ENCODE data around the gene CLCN6. TPM values are rescaled to one million over a fixed set of nuclear protein-coding genes. Genes with fewer than 3 reads are reported as not detected.
A peak's percentile ranks its signal among the peaks of the same experiment; 100 is the strongest.

CLCN6 gene
- polyA plus RNA-seq, 4 donors, result 9.2 to 20.9 (median 12.1) TPM

- H3K36me3 ChIP-seq (ENCODE audit: control insufficient read depth in 3 of 3, insufficient read depth in 2 of 3, low read depth in 1 of 3, low read length in 3 of 3), result peaks cover 0 to 8% (median 0%) of the 10 kb centered on the region in 3 donors
- no peak overlapping the region for H3K4me3 ChIP-seq (ENCODE audit: low read depth in 1 of 3, low read length in 3 of 3)
- H3K4me1 ChIP-seq (ENCODE audit: control insufficient read depth in 3 of 3, insufficient read depth in 2 of 3, low read depth in 1 of 3, low read length in 2 of 3), result peaks cover 0 to 24% (median 5%) of the 10 kb centered on the region in 3 donors
- DNase-seq (no peak), FAIRE-seq (no peak)
- H3K9me3 ChIP-seq (ENCODE audit: control insufficient read depth in 2 of 2, insufficient read depth in 1 of 2, low read depth in 1 of 2, low read length in 1 of 2), result no peaks in the 10 kb centered on the region
- no peaks in the 10 kb centered on the region for H3K27me3 ChIP-seq (ENCODE audit: control insufficient read depth in 3 of 3, insufficient read depth in 3 of 3, low read length in 3 of 3)
- WGBS, 3 donors, result 79 to 85% (median 82%) methylated on average over 6 of the region's 6 CpGs
- H3K27ac ChIP-seq (ENCODE audit: low read depth in 1 of 3, low read length in 2 of 3), result no peak overlapping the region
These were observed 22.4 kb upstream of the CLCN6 start for GRCh38 chr1:11783556-11783955.

- H3K36me3 ChIP-seq (ENCODE audit: control insufficient read depth in 3 of 3, insufficient read depth in 2 of 3, low read depth in 1 of 3, low read length in 3 of 3), result peaks cover 0 to 17% (median 0%) of the 10 kb centered on the region in 3 donors
- FAIRE-seq, result no peak
- H3K27ac ChIP-seq (ENCODE audit: low read depth in 1 of 3, low read length in 2 of 3), result peak overlapping the region in 1 of 3 donors; percentile 38
These were observed 21.6 kb upstream of the CLCN6 start for GRCh38 chr1:11784256-11784992.

GRCh38 chr1:11784993-11785769, 20.8 kb upstream of the CLCN6 start:
- peak overlapping the region in 1 of 3 donors; percentile 25 for H3K4me3 ChIP-seq (ENCODE audit: low read depth in 1 of 3, low read length in 3 of 3)
- no peak for FAIRE-seq
- DNase-seq, result peak; percentile 60 to 67
- H3K27me3 ChIP-seq (ENCODE audit: control insufficient read depth in 3 of 3, insufficient read depth in 3 of 3, low read length in 3 of 3), result no peaks in the 10 kb centered on the region
- WGBS, 3 donors, result 4 to 10% (median 8%) methylated on average over 21 to 30 of the region's 30 CpGs
- H3K9me3 ChIP-seq (ENCODE audit: control insufficient read depth in 2 of 2, insufficient read depth in 1 of 2, low read depth in 1 of 2, low read length in 1 of 2), result no peaks in the 10 kb centered on the region
- peaks cover 0 to 24% (median 0%) of the 10 kb centered on the region in 3 donors for H3K36me3 ChIP-seq (ENCODE audit: control insufficient read depth in 3 of 3, insufficient read depth in 2 of 3, low read depth in 1 of 3, low read length in 3 of 3)
- peaks cover 0 to 26% (median 10%) of the 10 kb centered on the region in 3 donors for H3K4me1 ChIP-seq (ENCODE audit: control insufficient read depth in 3 of 3, insufficient read depth in 2 of 3, low read depth in 1 of 3, low read length in 2 of 3)
- peak overlapping the region in 1 of 3 donors; percentile 38 for H3K27ac ChIP-seq (ENCODE audit: low read depth in 1 of 3, low read length in 2 of 3)

More at GRCh38 chr1:11784256-11784992, 21.6 kb upstream of the CLCN6 start:
- no peak for DNase-seq
- Histone ChIP-seq H3K9me3 (ENCODE audit: control insufficient read depth in 2 of 2, insufficient read depth in 1 of 2, low read depth in 1 of 2, low read length in 1 of 2) (no peaks in the 10 kb centered on the region), H3K27me3 (ENCODE audit: control insufficient read depth in 3 of 3, insufficient read depth in 3 of 3, low read length in 3 of 3) (no peaks in the 10 kb centered on the region), H3K4me3 (ENCODE audit: low read depth in 1 of 3, low read length in 3 of 3) (peak overlapping the region in 1 of 3 donors; percentile 25), H3K4me1 (ENCODE audit: control insufficient read depth in 3 of 3, insufficient read depth in 2 of 3, low read depth in 1 of 3, low read length in 2 of 3) (peaks cover 0 to 24% (median 7%) of the 10 kb centered on the region in 3 donors)
- WGBS, 3 donors, result 72 to 85% (median 75%) methylated on average over 16 to 21 of the region's 21 CpGs

GRCh38 chr1:11786168-11786567, 19.8 kb upstream of the CLCN6 start:
- Histone ChIP-seq H3K27me3 (ENCODE audit: control insufficient read depth in 3 of 3, insufficient read depth in 3 of 3, low read length in 3 of 3) (no peaks in the 10 kb centered on the region), H3K36me3 (ENCODE audit: control insufficient read depth in 3 of 3, insufficient read depth in 2 of 3, low read depth in 1 of 3, low read length in 3 of 3) (peaks cover 0 to 34% (median 0%) of the 10 kb centered on the region in 3 donors), H3K4me3 (ENCODE audit: low read depth in 1 of 3, low read length in 3 of 3) (no peak overlapping the region), H3K4me1 (ENCODE audit: control insufficient read depth in 3 of 3, insufficient read depth in 2 of 3, low read depth in 1 of 3, low read length in 2 of 3) (peaks cover under 1 to 35% (median 14%) of the 10 kb centered on the region in 3 donors), H3K27ac (ENCODE audit: low read depth in 1 of 3, low read length in 2 of 3) (no peak overlapping the region), H3K9me3 (ENCODE audit: control insufficient read depth in 2 of 2, insufficient read depth in 1 of 2, low read depth in 1 of 2, low read length in 1 of 2) (no peaks in the 10 kb centered on the region)
- DNase-seq (no peak), FAIRE-seq (no peak)
- WGBS, 3 donors, result 43 to 57% (median 55%) methylated on average over 5 of the region's 5 CpGs

GRCh38 chr1:11787251-11787803, 18.7 kb upstream of the CLCN6 start:
- DNase-seq (peak; percentile 47 to 64), FAIRE-seq (no peak)
- H3K27ac ChIP-seq (ENCODE audit: low read depth in 1 of 3, low read length in 2 of 3), result peak overlapping the region in 2 of 3 donors; percentile 62 to 95
- H3K27me3 ChIP-seq (ENCODE audit: control insufficient read depth in 3 of 3, insufficient read depth in 3 of 3, low read length in 3 of 3), result no peaks in the 10 kb centered on the region
- WGBS, 3 donors, result 11 to 31% (median 30%) methylated on average over 15 to 16 of the region's 16 CpGs
- H3K36me3 ChIP-seq (ENCODE audit: control insufficient read depth in 3 of 3, insufficient read depth in 2 of 3, low read depth in 1 of 3, low read length in 3 of 3), result peaks cover 0 to 46% (median 0%) of the 10 kb centered on the region in 3 donors
- no peak overlapping the region for H3K4me3 ChIP-seq (ENCODE audit: low read depth in 1 of 3, low read length in 3 of 3)
- peaks cover 3 to 47% (median 14%) of the 10 kb centered on the region in 3 donors for H3K4me1 ChIP-seq (ENCODE audit: control insufficient read depth in 3 of 3, insufficient read depth in 2 of 3, low read depth in 1 of 3, low read length in 2 of 3)
- no peaks in the 10 kb centered on the region for H3K9me3 ChIP-seq (ENCODE audit: control insufficient read depth in 2 of 2, insufficient read depth in 1 of 2, low read depth in 1 of 2, low read length in 1 of 2)

- peak overlapping the region in 2 of 3 donors; percentile 12 to 95 for H3K27ac ChIP-seq (ENCODE audit: low read depth in 1 of 3, low read length in 2 of 3)
- H3K9me3 ChIP-seq (ENCODE audit: control insufficient read depth in 2 of 2, insufficient read depth in 1 of 2, low read depth in 1 of 2, low read length in 1 of 2), result no peaks in the 10 kb centered on the region
- no peaks in the 10 kb centered on the region for H3K27me3 ChIP-seq (ENCODE audit: control insufficient read depth in 3 of 3, insufficient read depth in 3 of 3, low read length in 3 of 3)
- FAIRE-seq (no peak), DNase-seq (no peak)
- no peak overlapping the region for H3K4me3 ChIP-seq (ENCODE audit: low read depth in 1 of 3, low read length in 3 of 3)
- 76 to 82% (median 81%) methylated on average over 14 of the region's 14 CpGs for WGBS, 3 donors
- peaks cover 0 to 52% (median 0%) of the 10 kb centered on the region in 3 donors for H3K36me3 ChIP-seq (ENCODE audit: control insufficient read depth in 3 of 3, insufficient read depth in 2 of 3, low read depth in 1 of 3, low read length in 3 of 3)
- peaks cover 3 to 47% (median 14%) of the 10 kb centered on the region in 3 donors for H3K4me1 ChIP-seq (ENCODE audit: control insufficient read depth in 3 of 3, insufficient read depth in 2 of 3, low read depth in 1 of 3, low read length in 2 of 3)
These were observed 18.1 kb upstream of the CLCN6 start for GRCh38 chr1:11787804-11788436.

- no peak overlapping the region for H3K4me3 ChIP-seq (ENCODE audit: low read depth in 1 of 3, low read length in 3 of 3)
- 83 to 87% (median 83%) methylated on average over 14 of the region's 14 CpGs for WGBS, 3 donors
- H3K4me1 ChIP-seq (ENCODE audit: control insufficient read depth in 3 of 3, insufficient read depth in 2 of 3, low read depth in 1 of 3, low read length in 2 of 3), result peaks cover 3 to 47% (median 14%) of the 10 kb centered on the region in 3 donors
- H3K36me3 ChIP-seq (ENCODE audit: control insufficient read depth in 3 of 3, insufficient read depth in 2 of 3, low read depth in 1 of 3, low read length in 3 of 3), result peaks cover 0 to 55% (median 0%) of the 10 kb centered on the region in 3 donors
- peak overlapping the region in 1 of 3 donors; percentile 95 for H3K27ac ChIP-seq (ENCODE audit: low read depth in 1 of 3, low read length in 2 of 3)
- FAIRE-seq (no peak), DNase-seq (no peak)
- H3K9me3 ChIP-seq (ENCODE audit: control insufficient read depth in 2 of 2, insufficient read depth in 1 of 2, low read depth in 1 of 2, low read length in 1 of 2), result no peaks in the 10 kb centered on the region
- H3K27me3 ChIP-seq (ENCODE audit: control insufficient read depth in 3 of 3, insufficient read depth in 3 of 3, low read length in 3 of 3), result no peaks in the 10 kb centered on the region
These were observed 17.4 kb upstream of the CLCN6 start for GRCh38 chr1:11788549-11789053.

Measured in small intestine (tissue), 7 donors.